Thymus (tissue), 11 donors: ENCODE results near the gene WSCD1. TPM values are rescaled to one million over a fixed set of nuclear protein-coding genes. Genes with fewer than 3 reads are reported as not detected.

Source experiments
- DNase-seq, 9 donors: peaks; one replicate each; pipeline ENCODE4 v3.0.0-alpha.2; 2013; ENCODE audit warnings: low spot score in 9 of 9, low read depth in 6 of 9, missing footprints in 1 of 9
- H3K27ac ChIP-seq, 2 donors: one replicate each; pipeline ENCODE4 v1.5.1; 2013; ENCODE audit warnings: control low read depth in 1 of 2, low read depth in 1 of 2, low read length in 1 of 2, mild to moderate bottlenecking in 1 of 2, moderate library complexity in 1 of 2
- H3K27me3 ChIP-seq, 2 donors: one replicate each; pipeline ENCODE4 v1.5.1; 2013; ENCODE audit warnings: low read length in 1 of 2; ENCODE audit not compliant: control insufficient read depth in 2 of 2, insufficient read depth in 1 of 2
- H3K36me3 ChIP-seq, 2 donors: one replicate each; pipeline ENCODE4 v1.5.1; 2013; ENCODE audit warnings: low read length in 1 of 2, mild to moderate bottlenecking in 1 of 2, moderate library complexity in 1 of 2; ENCODE audit not compliant: control insufficient read depth in 2 of 2, insufficient read depth in 2 of 2
- H3K4me1 ChIP-seq, 2 donors: one replicate each; pipeline ENCODE4 v1.5.1; 2013; ENCODE audit warnings: low read length in 2 of 2; ENCODE audit not compliant: control insufficient read depth in 2 of 2, insufficient read depth in 2 of 2
- H3K4me3 ChIP-seq, 2 donors: one replicate each; pipeline ENCODE4 v1.5.1; 2013; ENCODE audit warnings: low read length in 2 of 2, control low read depth in 1 of 2, mild to moderate bottlenecking in 1 of 2
- H3K9me3 ChIP-seq, 2 donors: one replicate each; pipeline ENCODE4 v1.5.1; 2013; ENCODE audit warnings: low read length in 1 of 2, mild to moderate bottlenecking in 1 of 2; ENCODE audit not compliant: control insufficient read depth in 2 of 2, insufficient read depth in 1 of 2
- WGBS: extraction: QIAGEN DNeasy Blood & Tissue Kit; methylation state at CpG from one replicate; pipeline ENCODE4 v1.1.7; 2013; 5-methylcytosine and 5-hydroxymethylcytosine counted together
- polyA plus RNA-seq: library from polyadenylated mRNA; stranded (reverse); fragments of 200-250 nt; gene quantifications from one replicate; pipeline ENCODE4 v1.2.3, GENCODE V29; 2013
- total RNA-seq: library from RNA; stranded (reverse); fragments of 120-200 nt; gene quantifications from one replicate; pipeline ENCODE4 v1.2.4, GENCODE V29; 2013
- donor health status: healthy.

Gene WSCD1
- total and polyA plus RNA-seq, 2 donors: 1.1 to 5.1 TPM

GRCh38 chr17:6048486-6048885 is 21.7 kb upstream of the WSCD1 start:
- H3K27ac ChIP-seq: no peak overlapping the region
- H3K9me3 ChIP-seq: peaks cover 0 to 2% of the 10 kb centered on the region in 2 donors
- H3K4me1 ChIP-seq: no peaks in the 10 kb centered on the region
- no peaks in the 10 kb centered on the region for H3K36me3 ChIP-seq
- WGBS: 97% methylated on average over 5 of the region's 5 CpGs
- DNase-seq: no peak
- H3K27me3 ChIP-seq: no peaks in the 10 kb centered on the region
- H3K4me3 ChIP-seq: no peak overlapping the region

GRCh38 chr17:6052926-6053325 is 17.3 kb upstream of the WSCD1 start:
- Histone ChIP-seq H3K4me3 (no peak overlapping the region), H3K9me3 (no peaks in the 10 kb centered on the region), H3K4me1 (no peaks in the 10 kb centered on the region), H3K27ac (no peak overlapping the region), H3K36me3 (no peaks in the 10 kb centered on the region), H3K27me3 (no peaks in the 10 kb centered on the region)
- DNase-seq: no peak
- 81% methylated on average over 3 of the region's 3 CpGs for WGBS

GRCh38 chr17:6054372-6054771 is 15.8 kb upstream of the WSCD1 start:
- WGBS: 90% methylated on average over 3 of the region's 3 CpGs
- Histone ChIP-seq H3K27me3 (no peaks in the 10 kb centered on the region), H3K4me3 (no peak overlapping the region), H3K27ac (no peak overlapping the region), H3K4me1 (no peaks in the 10 kb centered on the region), H3K36me3 (no peaks in the 10 kb centered on the region), H3K9me3 (no peaks in the 10 kb centered on the region)
- DNase-seq: no peak

- H3K27me3 ChIP-seq: no peaks in the 10 kb centered on the region
- H3K36me3 ChIP-seq: no peaks in the 10 kb centered on the region
- no peak overlapping the region for H3K27ac ChIP-seq
- H3K4me1 ChIP-seq: no peaks in the 10 kb centered on the region
- 90% methylated on average over 2 of the region's 2 CpGs for WGBS
- DNase-seq: no peak
- H3K4me3 ChIP-seq: no peak overlapping the region
- no peaks in the 10 kb centered on the region for H3K9me3 ChIP-seq
Measured at GRCh38 chr17:6056104-6056503, 14.1 kb upstream of the WSCD1 start.

GRCh38 chr17:6057562-6057961 is 12.6 kb upstream of the WSCD1 start:
- Histone ChIP-seq H3K36me3 (no peaks in the 10 kb centered on the region), H3K27ac (no peak overlapping the region), H3K27me3 (no peaks in the 10 kb centered on the region), H3K4me1 (no peaks in the 10 kb centered on the region), H3K4me3 (no peak overlapping the region), H3K9me3 (no peaks in the 10 kb centered on the region)
- 78% methylated on average over 8 of the region's 8 CpGs for WGBS
- no peak for DNase-seq

- H3K4me1 ChIP-seq: no peaks in the 10 kb centered on the region
- H3K27me3 ChIP-seq: no peaks in the 10 kb centered on the region
- H3K36me3 ChIP-seq: no peaks in the 10 kb centered on the region
- H3K27ac ChIP-seq: no peak overlapping the region
- H3K4me3 ChIP-seq: no peak overlapping the region
- WGBS: 89% methylated on average over 8 of the region's 8 CpGs
- no peaks in the 10 kb centered on the region for H3K9me3 ChIP-seq
- DNase-seq: no peak
Measured at GRCh38 chr17:6059406-6059805, 10.8 kb upstream of the WSCD1 start.

- DNase-seq: no peak
- Histone ChIP-seq H3K36me3 (no peaks in the 10 kb centered on the region), H3K4me1 (no peaks in the 10 kb centered on the region), H3K4me3 (no peak overlapping the region), H3K27me3 (peaks cover 0 to 3% of the 10 kb centered on the region in 2 donors), H3K9me3 (no peaks in the 10 kb centered on the region), H3K27ac (no peak overlapping the region)
- WGBS: 92% methylated on average over 5 of the region's 5 CpGs
Measured at GRCh38 chr17:6061290-6061689, 8.9 kb upstream of the WSCD1 start.

GRCh38 chr17:6064868-6065267 is 5.3 kb upstream of the WSCD1 start:
- WGBS: 66% methylated on average over 6 of the region's 6 CpGs
- Histone ChIP-seq H3K36me3 (no peaks in the 10 kb centered on the region), H3K9me3 (no peaks in the 10 kb centered on the region), H3K27me3 (peaks cover 12 to 21% of the 10 kb centered on the region in 2 donors), H3K27ac (no peak overlapping the region), H3K4me1 (no peaks in the 10 kb centered on the region), H3K4me3 (no peak overlapping the region)
- DNase-seq: no peak

- no peaks in the 10 kb centered on the region for H3K9me3 ChIP-seq
- DNase-seq: no peak
- H3K4me3 ChIP-seq: no peak overlapping the region
- H3K27me3 ChIP-seq: peaks cover 17 to 22% of the 10 kb centered on the region in 2 donors
- 87% methylated on average over 7 of the region's 7 CpGs for WGBS
- no peaks in the 10 kb centered on the region for H3K36me3 ChIP-seq
- H3K4me1 ChIP-seq: no peaks in the 10 kb centered on the region
- H3K27ac ChIP-seq: no peak overlapping the region
Measured at GRCh38 chr17:6065351-6065750, 4.8 kb upstream of the WSCD1 start.
